RWPE2 (cell line): ENCODE measurements around the gene ETFB.

Source experiments
- ATAC-seq: fragments of 200-7000 bp; cut with Tn5 transposase; 3 replicates; pipeline ENCODE4 v1.9.1; 2021; ENCODE audit warnings: low read depth
- DNase-seq: peaks from one replicate; pipeline ENCODE4 v3.0.0-alpha.2; 2020; ENCODE audit warnings: low spot score
- H3K27ac ChIP-seq: fragments of 450-650 bp; 2 replicates; pipeline ENCODE4 v1.5.1; 2017; ENCODE audit warnings: mild to moderate bottlenecking; ENCODE audit not compliant: poor library complexity, severe bottlenecking
- H3K27me3 ChIP-seq: fragments of 250-450 bp; sonication (Bioruptor Pico); 2 replicates; pipeline ENCODE4 v1.5.1; 2021; ENCODE audit warnings: mild to moderate bottlenecking, moderate library complexity; ENCODE audit not compliant: insufficient read depth, poor library complexity, severe bottlenecking
- H3K36me3 ChIP-seq: fragments of 250-450 bp; sonication (Bioruptor Pico); 2 replicates; pipeline ENCODE4 v1.5.1; 2020; ENCODE audit warnings: low read depth, mild to moderate bottlenecking, moderate library complexity
- H3K4me1 ChIP-seq: fragments of 250-450 bp; sonication (Bioruptor Pico); 2 replicates; pipeline ENCODE4 v1.5.1; 2021; ENCODE audit warnings: mild to moderate bottlenecking, moderate library complexity; ENCODE audit not compliant: insufficient read depth, poor library complexity, severe bottlenecking
- H3K4me3 ChIP-seq: fragments of 250-450 bp; sonication (Bioruptor Pico); 2 replicates; pipeline ENCODE4 v1.5.1; 2021; ENCODE audit warnings: mild to moderate bottlenecking, moderate library complexity; ENCODE audit not compliant: severe bottlenecking
- H3K9me3 ChIP-seq: fragments of 250-450 bp; sonication (Bioruptor Pico); 2 replicates; pipeline ENCODE4 v1.5.1; 2021; ENCODE audit warnings: mild to moderate bottlenecking, moderate library complexity; ENCODE audit not compliant: severe bottlenecking
- TF ChIP-seq, protein P1 (sequence below): fragments of 450-650 bp; IDR thresholded peaks from one replicate; pipeline ENCODE4 v1.5.1; 2017; ENCODE audit warnings: mild to moderate bottlenecking, moderate library complexity; ENCODE audit not compliant: poor library complexity, severe bottlenecking

Gene ETFB

DNA sequence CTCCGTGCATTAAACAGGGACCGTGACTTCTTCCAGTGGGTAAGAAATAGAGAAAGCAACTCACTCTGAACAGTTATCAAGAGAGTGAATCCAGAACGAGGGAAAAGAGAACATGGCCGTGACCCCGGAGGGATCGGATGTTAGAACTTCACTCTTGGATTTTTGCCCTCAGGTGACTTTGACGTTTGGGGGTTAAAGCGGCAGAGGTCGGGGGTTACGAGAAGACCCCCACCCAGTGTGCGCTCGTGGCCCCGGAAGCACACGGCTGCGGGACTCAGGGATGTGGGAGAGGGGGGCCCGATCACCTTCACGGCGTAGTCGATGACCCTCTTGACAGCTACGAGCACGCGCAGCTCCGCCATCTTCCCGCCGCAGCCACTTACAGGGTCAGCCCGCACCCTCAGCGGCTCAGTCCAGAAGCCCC is at the start of gene ETFB:
TSS of gene ETFB (minus strand) at position 424 of the 424 bp plus-strand sequence. CDS start at position 362, 62 bp downstream.
- H3K4me1 ChIP-seq: peaks cover 17% of the 10 kb centered on the region
- no peaks in the 10 kb centered on the region for H3K27me3 ChIP-seq
- H3K4me3 ChIP-seq: peak within 1 kb of the TSS; percentile 52
- H3K36me3 ChIP-seq: no peaks in the 10 kb centered on the region
- ATAC-seq (no peak), DNase-seq (no peak)
- H3K9me3 ChIP-seq: no peaks in the 10 kb centered on the region
- TF ChIP-seq, protein P1, sequence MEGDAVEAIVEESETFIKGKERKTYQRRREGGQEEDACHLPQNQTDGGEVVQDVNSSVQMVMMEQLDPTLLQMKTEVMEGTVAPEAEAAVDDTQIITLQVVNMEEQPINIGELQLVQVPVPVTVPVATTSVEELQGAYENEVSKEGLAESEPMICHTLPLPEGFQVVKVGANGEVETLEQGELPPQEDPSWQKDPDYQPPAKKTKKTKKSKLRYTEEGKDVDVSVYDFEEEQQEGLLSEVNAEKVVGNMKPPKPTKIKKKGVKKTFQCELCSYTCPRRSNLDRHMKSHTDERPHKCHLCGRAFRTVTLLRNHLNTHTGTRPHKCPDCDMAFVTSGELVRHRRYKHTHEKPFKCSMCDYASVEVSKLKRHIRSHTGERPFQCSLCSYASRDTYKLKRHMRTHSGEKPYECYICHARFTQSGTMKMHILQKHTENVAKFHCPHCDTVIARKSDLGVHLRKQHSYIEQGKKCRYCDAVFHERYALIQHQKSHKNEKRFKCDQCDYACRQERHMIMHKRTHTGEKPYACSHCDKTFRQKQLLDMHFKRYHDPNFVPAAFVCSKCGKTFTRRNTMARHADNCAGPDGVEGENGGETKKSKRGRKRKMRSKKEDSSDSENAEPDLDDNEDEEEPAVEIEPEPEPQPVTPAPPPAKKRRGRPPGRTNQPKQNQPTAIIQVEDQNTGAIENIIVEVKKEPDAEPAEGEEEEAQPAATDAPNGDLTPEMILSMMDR: no peak
- peak within 1 kb of the TSS; percentile 76 for H3K27ac ChIP-seq

DNA sequence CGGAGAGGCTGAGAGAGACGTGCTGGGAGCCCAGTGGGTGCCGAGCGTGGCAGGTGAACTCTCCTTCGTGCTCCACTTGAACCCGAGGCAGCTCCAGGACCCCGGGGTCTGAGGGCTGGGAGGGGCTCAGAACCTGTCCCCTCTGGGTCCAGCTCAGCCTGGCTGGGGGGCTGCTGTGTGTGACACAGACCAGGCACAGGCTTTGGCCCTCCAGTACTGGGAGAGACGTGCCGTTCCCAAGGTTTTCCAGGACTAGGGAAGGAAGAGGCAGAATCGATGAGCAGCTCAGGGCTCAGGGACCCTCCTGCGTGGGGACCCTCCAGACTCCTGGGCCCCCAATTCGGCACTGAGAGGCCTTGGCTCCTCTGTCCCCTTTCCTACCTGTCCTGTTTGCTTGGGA is 49.0 kb upstream of the ETFB start:
- no peak overlapping the region for H3K27ac ChIP-seq
- H3K4me1 ChIP-seq: no peaks in the 10 kb centered on the region
- TF ChIP-seq, protein P1: no peak
- ATAC-seq (no peak), DNase-seq (no peak)
- no peaks in the 10 kb centered on the region for H3K36me3 ChIP-seq
- no peaks in the 10 kb centered on the region for H3K27me3 ChIP-seq
- H3K9me3 ChIP-seq: no peaks in the 10 kb centered on the region
- no peak overlapping the region for H3K4me3 ChIP-seq

DNA sequence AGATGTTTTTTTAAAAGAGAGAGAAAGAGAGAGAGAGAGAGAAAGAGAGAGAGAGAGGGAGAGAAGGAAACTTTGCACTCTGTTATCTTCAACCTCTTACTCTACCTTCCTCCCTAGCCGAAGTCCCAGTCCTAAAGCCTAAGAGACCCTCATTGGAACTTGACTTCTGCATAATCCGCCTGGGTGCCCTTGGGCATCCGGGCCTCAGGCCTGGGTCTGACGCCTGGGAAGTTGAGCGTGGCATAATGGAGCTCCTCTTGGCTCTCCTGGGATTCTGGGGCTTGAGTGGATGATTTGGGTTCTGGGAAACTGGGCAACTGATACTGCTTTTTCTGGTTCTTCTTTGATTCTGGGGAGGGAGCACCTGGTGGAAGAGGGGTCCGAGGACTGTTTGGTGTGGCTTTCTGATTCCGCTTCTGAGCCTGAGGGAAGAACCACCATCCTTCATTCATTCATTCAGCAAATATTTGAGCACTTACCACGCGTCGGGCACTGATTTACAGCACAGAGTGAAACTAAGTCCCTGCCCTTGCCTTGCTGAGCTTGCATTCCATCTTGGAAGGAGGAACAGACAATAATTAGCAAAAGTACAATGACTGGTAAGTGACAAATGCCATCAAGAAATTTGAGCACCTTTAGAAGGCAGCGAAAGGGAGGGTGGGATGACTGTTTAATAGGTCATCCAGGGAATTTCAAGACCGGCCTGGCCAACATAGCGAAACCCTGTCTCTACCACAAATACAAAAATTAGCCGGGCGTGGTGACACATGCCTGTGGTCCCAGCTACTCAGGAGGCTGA is 45.0 kb upstream of the ETFB start:
- ATAC-seq: no peak
- TF ChIP-seq, protein P1: no peak

DNA sequence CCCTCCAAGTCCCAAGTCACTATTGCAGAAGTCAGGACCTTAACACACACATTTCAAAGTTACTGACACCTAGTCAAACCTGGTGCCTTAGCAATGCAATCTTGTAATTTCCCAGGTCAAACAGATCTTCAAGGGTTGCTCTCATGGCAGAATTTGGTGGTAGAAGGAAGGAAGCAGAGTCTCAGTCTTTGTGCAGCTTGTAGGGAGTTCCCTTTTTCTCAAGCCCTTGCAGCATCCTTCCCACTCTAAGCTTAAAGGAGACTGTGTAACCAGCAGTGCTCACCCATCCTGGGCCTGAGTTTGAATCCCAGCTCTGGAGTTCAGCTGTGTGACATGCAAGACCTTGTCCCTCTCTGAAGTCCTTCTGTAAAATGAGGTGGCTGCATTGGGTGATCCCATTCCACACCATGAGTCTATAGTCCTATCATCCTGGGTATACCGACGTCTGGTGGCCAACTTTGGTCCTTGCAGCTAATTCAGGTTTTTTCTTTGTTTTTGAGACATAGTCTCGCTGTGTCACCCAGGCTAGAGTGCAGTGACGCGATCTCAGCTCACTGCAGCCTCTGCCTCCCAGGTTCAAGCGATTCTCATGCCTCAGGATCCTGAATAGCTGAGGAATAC is 41.4 kb upstream of the ETFB start:
- TF ChIP-seq, protein P1: peak; percentile 42
- Histone ChIP-seq H3K27ac (no peak overlapping the region), H3K27me3 (no peaks in the 10 kb centered on the region), H3K4me3 (no peak overlapping the region), H3K36me3 (no peaks in the 10 kb centered on the region), H3K4me1 (no peaks in the 10 kb centered on the region), H3K9me3 (no peaks in the 10 kb centered on the region)
- no peak for DNase-seq
- peak; percentile 42; the same call in 2 of the 3 replicates for ATAC-seq

More for the DNA sequence above, 45.0 kb upstream of the ETFB start:
- Histone ChIP-seq H3K4me3 (no peak overlapping the region), H3K4me1 (no peaks in the 10 kb centered on the region), H3K27ac (no peak overlapping the region), H3K9me3 (no peaks in the 10 kb centered on the region), H3K27me3 (no peaks in the 10 kb centered on the region), H3K36me3 (no peaks in the 10 kb centered on the region)
- no peak for DNase-seq
